Measurements from ENCODE around the gene NOS1. TPM values are rescaled to one million over a fixed set of nuclear protein-coding genes. Genes with fewer than 3 reads are reported as not detected.

Gene NOS1
- total RNA-seq, 1 experiment from 2014 or later, result 2.3 TPM

GRCh38 chr12:117359029-117359845 is 2.2 kb downstream of the NOS1 start:
- Histone ChIP-seq H2BK12ac (ENCODE audit: insufficient read length, low read depth, low read length) (no peak overlapping the region), H4K91ac (ENCODE audit: insufficient read length, low read depth, low read length) (no peak overlapping the region), H3K14ac (ENCODE audit: insufficient read depth, low read length) (no peak overlapping the region), H3K27ac (ENCODE audit: insufficient read length, low read depth, low read length) (no peak overlapping the region), H3T11ph (ENCODE audit: low read length) (no peak overlapping the region), H3K56ac (ENCODE audit: insufficient read length, low read depth, low read length) (no peak overlapping the region), H2AFZ (ENCODE audit: low read length) (no peak overlapping the region), H3K4me2 (ENCODE audit: insufficient read depth, insufficient read length, low read length) (peak overlapping the region; percentile 86), H2AK5ac (ENCODE audit: insufficient read length, low read length) (no peak overlapping the region), H3K23ac (ENCODE audit: insufficient read length, low read depth, low read length) (no peak overlapping the region), H3K27me3 (ENCODE audit: insufficient read depth, low read length) (peaks cover 30% of the 10 kb centered on the region; the same call in 1 of the 2 replicates), H3K18ac (ENCODE audit: insufficient read length, low read depth, low read length) (no peak overlapping the region), H4K8ac (replicated peaks; ENCODE audit: insufficient read length, low read depth, low read length) (no peak overlapping the region), H3K4me1 (ENCODE audit: insufficient read depth, low read length) (no peaks in the 10 kb centered on the region), H2BK5ac (ENCODE audit: insufficient read length, low read length) (no peak overlapping the region), H3K9ac (ENCODE audit: extremely low read depth, insufficient read length, low read length) (no peak overlapping the region), H4K20me1 (ENCODE audit: control insufficient read depth, insufficient read depth, insufficient read length) (no peaks in the 10 kb centered on the region), H3K9me3 (ENCODE audit: control insufficient read depth, low read depth, low read length) (no peaks in the 10 kb centered on the region), H2BK120ac (ENCODE audit: low read depth, low read length, poor library complexity, severe bottlenecking) (no peak overlapping the region), H4K5ac (ENCODE audit: insufficient read length, low read depth, low read length) (no peak overlapping the region), H3K79me1 (ENCODE audit: insufficient read depth, low read depth, low read length, poor library complexity, severe bottlenecking) (no peaks in the 10 kb centered on the region), H3K4ac (ENCODE audit: low read depth, low read length) (no peak overlapping the region), H2BK15ac (ENCODE audit: low read depth, low read length) (no peak overlapping the region), H3K79me2 (ENCODE audit: insufficient read depth, low read length) (no peaks in the 10 kb centered on the region), H2BK20ac (ENCODE audit: low read depth, low read length, poor library complexity, severe bottlenecking) (no peak overlapping the region), H3K23me2 (ENCODE audit: insufficient read length, low read depth, low read length, poor library complexity, severe bottlenecking) (peaks cover 6% of the 10 kb centered on the region)
- Mint-ChIP-seq H3K4me1 (peaks cover 3 to 22% of the 10 kb centered on the region in 2 experiments; a peak in 3 of 4 replicates), H3K4me3 (peak overlapping the region in 1 of 2 experiments; percentile 64; a peak in 4 of 5 replicates), H3K27ac (no peak overlapping the region), H3K27me3 (ENCODE audit: low read depth) (peaks cover 92% of the 10 kb centered on the region), H3K9me3 (no peaks in the 10 kb centered on the region; a peak in 1 of 5 replicates), H3K36me3 (ENCODE audit: insufficient read depth in 1 of 3, low read depth in 3 of 3) (no peaks in the 10 kb centered on the region; a peak in 1 of 7 replicates)
- DNase-seq, result no peak
- no CpG with 5 or more reads among the region's 42 CpGs for WGBS (ENCODE audit: extremely low coverage, insufficient read length, low lambda C conversion rate)
- no peak for TF ChIP-seq CTCF (conservative IDR thresholded peaks at IDR 0.05)
